AG09319 (cell line): Measurements from ENCODE around the gene DPYD.

Experiments used
- DNase-seq: peaks from one replicate; pipeline ENCODE4 v3.0.0-alpha.2; 2010; ENCODE audit warnings: low read depth; ENCODE audit errors: extremely low read depth
- CTCF ChIP-seq: IDR thresholded peaks from 2 replicates; pipeline ENCODE4 v1.5.1; 2011; ENCODE audit warnings: low read depth, mild to moderate bottlenecking, inconsistent platforms, low read length, moderate library complexity

Gene DPYD

DNA sequence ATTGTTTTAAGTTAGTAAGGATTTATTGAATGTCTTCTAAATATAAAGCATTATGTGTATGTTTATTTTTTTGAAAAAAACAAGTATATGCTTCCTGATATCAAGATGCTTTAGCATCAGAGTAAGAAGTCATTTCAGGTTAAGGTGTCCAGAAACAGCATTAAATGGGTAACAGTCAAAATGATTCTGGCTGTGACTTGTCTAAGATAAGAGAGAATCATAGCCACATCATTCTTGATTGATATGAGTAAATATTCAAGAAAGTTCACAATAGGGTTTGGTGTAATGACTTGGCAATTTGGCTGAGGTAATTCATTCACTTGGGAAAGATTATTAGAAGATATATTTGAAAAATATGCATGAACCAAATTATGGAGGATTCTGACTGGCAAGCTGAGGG, 193.8 kb downstream of the DPYD start:
- no peak for TF ChIP-seq CTCF
- no peak for DNase-seq

DNA sequence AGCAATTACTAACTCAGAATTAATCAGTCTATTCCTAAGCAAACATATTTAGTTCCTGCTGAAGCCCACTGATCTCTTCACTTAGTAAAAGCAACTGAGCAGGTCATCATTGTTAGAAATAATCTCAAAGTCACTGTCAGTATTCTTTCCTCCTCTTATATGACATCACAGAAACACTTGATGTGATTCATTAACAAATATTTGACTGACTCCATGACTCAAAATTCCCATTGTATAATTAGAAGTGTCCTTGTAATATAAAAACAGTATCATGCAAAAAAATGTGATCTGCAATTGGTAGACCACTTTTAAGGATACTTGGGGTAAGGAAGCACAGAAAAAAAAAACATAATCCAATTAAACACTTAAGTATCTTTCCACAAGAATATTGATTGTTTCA, 194.4 kb downstream of the DPYD start:
- DNase-seq, result no peak
- no peak for TF ChIP-seq CTCF

- no peak for TF ChIP-seq CTCF
- no peak for DNase-seq
Observed at GRCh38 chr1:97721221-97721620, 199.6 kb downstream of the DPYD start.

DNA sequence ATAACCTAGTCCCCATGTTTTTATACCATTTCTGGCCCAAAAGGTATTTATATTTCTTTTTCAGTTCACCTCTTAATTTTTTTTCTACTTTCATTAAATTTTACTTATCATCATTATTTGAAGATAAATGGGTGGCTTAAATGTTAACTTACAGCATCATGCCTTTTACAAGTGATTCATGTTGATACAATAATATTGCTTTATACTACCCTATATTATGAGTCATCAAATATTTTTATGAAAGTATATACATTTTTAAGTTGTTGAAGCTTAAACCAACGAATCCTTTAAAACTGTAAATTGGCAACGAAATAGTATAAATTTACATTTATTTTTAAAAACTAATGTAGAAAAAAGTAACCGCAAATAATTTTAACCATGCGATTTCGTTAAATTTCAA, 207.9 kb downstream of the DPYD start:
- TF ChIP-seq CTCF, result no peak
- DNase-seq, result no peak

DNA sequence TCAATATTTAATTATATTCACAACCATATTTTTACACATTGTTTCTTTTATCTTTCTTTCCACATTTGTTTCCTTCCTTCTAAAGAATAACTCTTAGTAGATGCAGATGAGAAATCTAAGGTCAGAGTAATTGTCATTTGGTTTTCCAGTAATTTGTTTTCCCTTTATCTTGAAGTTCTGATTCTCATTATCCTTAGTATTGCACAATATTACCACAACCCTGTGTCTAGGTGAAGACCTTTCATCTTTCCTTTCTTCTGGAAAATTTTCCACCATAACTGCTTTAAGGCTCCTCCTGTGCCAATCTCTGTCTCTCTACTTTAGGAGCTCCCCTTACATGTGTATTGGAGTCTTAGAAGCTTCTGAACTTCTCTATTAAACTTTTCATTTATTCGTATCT, 209.0 kb downstream of the DPYD start:
- no peak for TF ChIP-seq CTCF
- DNase-seq, result no peak

DNA sequence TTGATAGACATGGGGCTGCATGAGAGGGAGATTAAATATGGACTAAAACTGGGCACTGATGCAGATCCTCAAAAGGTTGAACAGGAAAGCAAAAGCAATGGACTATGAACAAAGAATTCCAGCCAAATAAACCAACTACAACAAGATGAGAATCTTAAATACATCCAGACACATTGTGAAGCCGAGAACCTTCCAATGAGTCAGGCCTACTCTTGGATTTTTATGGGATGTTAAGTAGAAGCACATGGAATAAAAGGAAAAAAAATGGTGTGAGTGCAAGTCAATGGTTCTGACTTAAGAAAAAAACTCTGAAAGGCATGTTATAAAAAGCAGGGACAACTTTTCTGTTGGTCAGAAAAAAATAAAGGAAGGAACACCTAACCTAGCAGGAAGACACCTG, 227.2 kb downstream of the DPYD start:
- TF ChIP-seq CTCF, result no peak
- DNase-seq, result peak; percentile 10

GRCh38 chr1:97691325-97691724, 229.5 kb downstream of the DPYD start:
- TF ChIP-seq CTCF, result no peak
- no peak for DNase-seq
